SK-N-SH treated with all-trans-retinoic acid at 6 μM for 48 hours (cell line): Measurements from ENCODE around the gene MAML3.

Experiments used
- ATAC-seq: fragments of 200-7000 bp; cut with Tn5 transposase; 3 replicates; pipeline ENCODE4 v1.9.1; 2020; ENCODE audit warnings: mild to moderate bottlenecking, moderate library complexity
- ARNTL ChIP-seq: fragments of 450-650 bp; formaldehyde crosslinking; IDR thresholded peaks from 2 replicates; pipeline ENCODE4 v1.5.0; 2020; ENCODE audit warnings: low read depth, mild to moderate bottlenecking, moderate library complexity, borderline replicate concordance
- BACH2 ChIP-seq: fragments of 250-450 bp; sonication (Bioruptor Pico); IDR thresholded peaks from 2 replicates; pipeline ENCODE4 v1.9.0; 2021; ENCODE audit warnings: mild to moderate bottlenecking, borderline replicate concordance
- CSDC2 ChIP-seq: fragments of 250-450 bp; sonication (Bioruptor Pico); IDR thresholded peaks from 2 replicates; pipeline ENCODE4 v1.5.0; 2020; ENCODE audit warnings: mild to moderate bottlenecking, moderate library complexity
- CSRNP3 ChIP-seq: fragments of 250-450 bp; sonication (Bioruptor Pico); IDR thresholded peaks from 2 replicates; pipeline ENCODE4 v1.5.1; 2021; ENCODE audit warnings: mild to moderate bottlenecking, moderate library complexity
- ESRRG ChIP-seq: fragments of 250-450 bp; sonication (Bioruptor Pico); IDR thresholded peaks from 2 replicates; pipeline ENCODE4 v1.6.1; 2021; ENCODE audit warnings: mild to moderate bottlenecking
- GLIS3 ChIP-seq: fragments of 250-450 bp; sonication (Bioruptor Pico); IDR thresholded peaks from 2 replicates; pipeline ENCODE4 v1.5.0; 2020; ENCODE audit warnings: mild to moderate bottlenecking, moderate library complexity
- OSR1 ChIP-seq: fragments of 250-450 bp; sonication (Bioruptor Pico); IDR thresholded peaks from 2 replicates; pipeline ENCODE4 v1.8.0; 2022; ENCODE audit warnings: moderate library complexity, mild to moderate bottlenecking, inconsistent platforms
- POU6F1 ChIP-seq: fragments of 250-450 bp; sonication (Bioruptor Pico); IDR thresholded peaks from 2 replicates; pipeline ENCODE4 v1.8.0; 2021; ENCODE audit warnings: low read depth, mild to moderate bottlenecking, moderate library complexity, borderline replicate concordance
- RARB ChIP-seq: fragments of 250-450 bp; sonication (Bioruptor Pico); IDR thresholded peaks from 2 replicates; pipeline ENCODE4 v1.8.0; 2021; ENCODE audit warnings: mild to moderate bottlenecking, moderate library complexity
- SNAI2 ChIP-seq: fragments of 250-450 bp; sonication (Bioruptor Pico); IDR thresholded peaks from 2 replicates; pipeline ENCODE4 v1.5.0; 2020; ENCODE audit warnings: mild to moderate bottlenecking, moderate library complexity
- TCF4 ChIP-seq: fragments of 250-450 bp; sonication (Bioruptor Pico); IDR thresholded peaks from 2 replicates; pipeline ENCODE4 v1.8.0; 2021; ENCODE audit warnings: mild to moderate bottlenecking, moderate library complexity, borderline replicate concordance
- TOX ChIP-seq: fragments of 250-450 bp; sonication (Bioruptor Pico); IDR thresholded peaks from 2 replicates; pipeline ENCODE4 v1.8.0; 2021; ENCODE audit warnings: mild to moderate bottlenecking, moderate library complexity, borderline replicate concordance
- TSHZ2 ChIP-seq: fragments of 250-450 bp; sonication (Bioruptor Pico); IDR thresholded peaks from 2 replicates; pipeline ENCODE4 v1.5.0; 2020; ENCODE audit warnings: mild to moderate bottlenecking, moderate library complexity
- ZC3H10 ChIP-seq: fragments of 250-450 bp; sonication (Bioruptor Pico); IDR thresholded peaks from 2 replicates; pipeline ENCODE4 v1.5.1; 2021; ENCODE audit warnings: mild to moderate bottlenecking, moderate library complexity
- ZFP3 ChIP-seq: fragments of 250-450 bp; sonication (Bioruptor Pico); IDR thresholded peaks from 2 replicates; pipeline ENCODE4 v1.5.0; 2020; ENCODE audit warnings: mild to moderate bottlenecking, moderate library complexity
- ZFP30 ChIP-seq: fragments of 450-650 bp; formaldehyde crosslinking; IDR thresholded peaks from 2 replicates; pipeline ENCODE4 v1.5.0; 2022; ENCODE audit warnings: mild to moderate bottlenecking, moderate library complexity
- ZNF565 ChIP-seq: fragments of 450-650 bp; formaldehyde crosslinking; conservative IDR thresholded peaks from 2 replicates; pipeline ENCODE4 v1.5.0; 2020; ENCODE audit warnings: low read depth, mild to moderate bottlenecking, moderate library complexity
- ZNF70 ChIP-seq: fragments of 450-650 bp; formaldehyde crosslinking; IDR thresholded peaks from 2 replicates; pipeline ENCODE4 v1.5.0; 2020; ENCODE audit warnings: mild to moderate bottlenecking, moderate library complexity
- ZNF8 ChIP-seq: fragments of 450-650 bp; formaldehyde crosslinking; IDR thresholded peaks from 2 replicates; pipeline ENCODE4 v1.5.0; 2020; ENCODE audit warnings: mild to moderate bottlenecking, moderate library complexity
- TF ChIP-seq, protein P1 (sequence below): fragments of 250-450 bp; sonication (Bioruptor Pico); IDR thresholded peaks from 2 replicates; pipeline ENCODE4 v1.8.0; 2020; ENCODE audit warnings: mild to moderate bottlenecking, moderate library complexity, borderline replicate concordance
- TF ChIP-seq, protein P2 (sequence below): fragments of 250-450 bp; sonication (Bioruptor Pico); IDR thresholded peaks from 2 replicates; pipeline ENCODE4 v1.5.1; 2020; ENCODE audit warnings: low read depth, mild to moderate bottlenecking, moderate library complexity

MAML3 gene

DNA sequence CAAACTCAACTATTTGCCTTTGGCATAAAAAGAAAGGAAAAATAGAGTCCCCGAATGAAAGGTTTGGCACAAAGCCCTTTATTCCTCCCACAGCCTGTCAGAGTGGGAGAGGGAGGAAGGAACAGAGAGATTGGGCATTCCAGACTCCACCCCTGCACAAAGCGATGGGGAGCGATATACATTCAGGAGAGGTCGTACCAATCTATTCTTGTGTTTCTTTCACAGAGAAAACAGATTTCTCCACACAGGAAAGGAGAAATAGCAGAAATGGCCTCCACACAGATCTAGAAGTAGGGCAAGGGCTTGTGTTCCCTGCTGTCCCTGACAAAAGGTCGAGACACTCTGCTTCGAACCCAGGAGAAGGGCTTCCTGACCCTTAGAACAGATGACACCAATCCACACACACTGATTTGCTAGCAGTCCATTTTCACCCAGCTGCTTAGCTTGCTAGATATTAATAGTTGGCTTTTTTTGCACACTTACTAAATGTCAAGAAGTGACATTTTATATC lies 197.4 kb downstream of the MAML3 start (continued):
- no peak for TF ChIP-seq POU6F1 (CRISPR knock-in tag)
- TF ChIP-seq TOX (CRISPR knock-in tag): no peak
- TF ChIP-seq RARB: no peak
- no peak for TF ChIP-seq ESRRG (CRISPR knock-in tag)
- TF ChIP-seq ZNF70 (CRISPR knock-in tag): no peak
- TF ChIP-seq BACH2 (CRISPR knock-in tag): no peak
- no peak for TF ChIP-seq ZNF565 (CRISPR knock-in tag)
- TF ChIP-seq ARNTL (CRISPR knock-in tag): no peak
- TF ChIP-seq, protein P1, sequence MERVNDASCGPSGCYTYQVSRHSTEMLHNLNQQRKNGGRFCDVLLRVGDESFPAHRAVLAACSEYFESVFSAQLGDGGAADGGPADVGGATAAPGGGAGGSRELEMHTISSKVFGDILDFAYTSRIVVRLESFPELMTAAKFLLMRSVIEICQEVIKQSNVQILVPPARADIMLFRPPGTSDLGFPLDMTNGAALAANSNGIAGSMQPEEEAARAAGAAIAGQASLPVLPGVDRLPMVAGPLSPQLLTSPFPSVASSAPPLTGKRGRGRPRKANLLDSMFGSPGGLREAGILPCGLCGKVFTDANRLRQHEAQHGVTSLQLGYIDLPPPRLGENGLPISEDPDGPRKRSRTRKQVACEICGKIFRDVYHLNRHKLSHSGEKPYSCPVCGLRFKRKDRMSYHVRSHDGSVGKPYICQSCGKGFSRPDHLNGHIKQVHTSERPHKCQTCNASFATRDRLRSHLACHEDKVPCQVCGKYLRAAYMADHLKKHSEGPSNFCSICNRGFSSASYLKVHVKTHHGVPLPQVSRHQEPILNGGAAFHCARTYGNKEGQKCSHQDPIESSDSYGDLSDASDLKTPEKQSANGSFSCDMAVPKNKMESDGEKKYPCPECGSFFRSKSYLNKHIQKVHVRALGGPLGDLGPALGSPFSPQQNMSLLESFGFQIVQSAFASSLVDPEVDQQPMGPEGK (CRISPR knock-in tag): no peak

- TF ChIP-seq ZNF70 (CRISPR knock-in tag): no peak
- peak; percentile 60; the same call in 2 of the 3 replicates for ATAC-seq
Measured at GRCh38 chr4:139955600-139955999, 198.4 kb downstream of the MAML3 start.

DNA sequence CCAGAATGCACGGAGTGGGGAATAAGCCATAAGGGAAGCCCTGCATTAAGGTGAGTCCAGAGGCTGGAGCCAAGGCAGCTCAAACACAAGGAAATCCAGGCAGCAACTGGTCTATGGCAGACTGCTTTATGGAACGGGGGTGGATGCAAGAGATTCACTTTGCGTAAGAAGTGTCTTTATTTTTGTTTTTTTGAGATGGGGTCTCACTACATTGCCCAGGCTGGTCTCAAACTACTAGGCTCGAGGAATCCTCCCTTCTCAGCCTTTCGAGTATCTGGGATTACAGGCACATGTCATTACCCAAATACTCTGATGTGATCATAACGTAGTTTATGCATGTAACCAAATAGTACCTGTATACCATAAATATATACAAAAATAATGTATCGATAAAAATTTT lies 199.5 kb downstream of the MAML3 start:
- TF ChIP-seq ZFP3 (CRISPR knock-in tag) (no peak), GLIS3 (no peak), SNAI2 (CRISPR knock-in tag) (no peak), ARNTL (CRISPR knock-in tag) (no peak), TSHZ2 (no peak)
- ATAC-seq: no peak

DNA sequence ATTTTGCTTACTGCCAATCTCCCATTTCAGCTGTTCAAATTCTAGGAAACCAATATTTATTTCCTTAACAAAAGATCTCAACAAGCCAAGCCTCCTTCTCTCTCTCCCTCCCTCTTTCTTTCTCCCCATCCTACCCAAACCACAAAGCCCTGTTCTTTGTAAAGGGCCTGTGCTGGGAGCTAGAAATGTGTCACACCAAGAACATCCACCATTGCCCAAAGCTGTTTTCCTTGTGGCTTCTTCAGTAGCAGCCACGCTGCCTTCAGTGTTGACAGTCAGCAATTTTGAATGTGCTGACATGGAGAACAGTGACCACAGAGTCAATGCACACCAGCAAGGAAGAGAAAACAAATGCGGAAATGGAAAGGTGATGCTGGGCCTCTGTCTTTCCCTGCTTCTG lies 203.0 kb downstream of the MAML3 start:
- no peak for ATAC-seq
- TF ChIP-seq, protein P1 (CRISPR knock-in tag): no peak
- TF ChIP-seq CSRNP3 (CRISPR knock-in tag): no peak
- TF ChIP-seq OSR1 (CRISPR knock-in tag): no peak
- TF ChIP-seq ZNF565 (CRISPR knock-in tag): no peak
- TF ChIP-seq ESRRG (CRISPR knock-in tag): no peak
- TF ChIP-seq TCF4 (CRISPR knock-in tag): no peak
- no peak for TF ChIP-seq ZNF8 (CRISPR knock-in tag)
- TF ChIP-seq, protein P2, sequence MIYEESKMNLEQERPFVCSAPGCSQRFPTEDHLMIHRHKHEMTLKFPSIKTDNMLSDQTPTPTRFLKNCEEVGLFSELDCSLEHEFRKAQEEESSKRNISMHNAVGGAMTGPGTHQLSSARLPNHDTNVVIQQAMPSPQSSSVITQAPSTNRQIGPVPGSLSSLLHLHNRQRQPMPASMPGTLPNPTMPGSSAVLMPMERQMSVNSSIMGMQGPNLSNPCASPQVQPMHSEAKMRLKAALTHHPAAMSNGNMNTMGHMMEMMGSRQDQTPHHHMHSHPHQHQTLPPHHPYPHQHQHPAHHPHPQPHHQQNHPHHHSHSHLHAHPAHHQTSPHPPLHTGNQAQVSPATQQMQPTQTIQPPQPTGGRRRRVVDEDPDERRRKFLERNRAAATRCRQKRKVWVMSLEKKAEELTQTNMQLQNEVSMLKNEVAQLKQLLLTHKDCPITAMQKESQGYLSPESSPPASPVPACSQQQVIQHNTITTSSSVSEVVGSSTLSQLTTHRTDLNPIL (CRISPR knock-in tag): no peak
- TF ChIP-seq ZC3H10 (CRISPR knock-in tag): no peak
- TF ChIP-seq ZFP30: no peak
- no peak for TF ChIP-seq TSHZ2
- TF ChIP-seq TOX (CRISPR knock-in tag): no peak
- no peak for TF ChIP-seq ZNF70 (CRISPR knock-in tag)
- no peak for TF ChIP-seq CSDC2 (CRISPR knock-in tag)
